NCI-H128 (cell line): ENCODE data around the gene ACSL6.

Source experiments
- DNase-seq: peaks from one replicate; lab custom pipeline; 2025; ENCODE audit not compliant: unreplicated experiment; lab: John Stamatoyannopoulos, UW

Gene ACSL6

GRCh38 chr5:132049559-132049958 lies 38.1 kb upstream of the ACSL6 start:
- no peak for DNase-seq

GRCh38 chr5:132049093-132049492 lies 37.6 kb upstream of the ACSL6 start:
- no peak for DNase-seq

- no peak for DNase-seq
Observed at GRCh38 chr5:132046880-132047299, 35.4 kb upstream of the ACSL6 start.

- no peak for DNase-seq
Observed at GRCh38 chr5:132044207-132044606, 32.7 kb upstream of the ACSL6 start.

- DNase-seq: no peak
Observed at GRCh38 chr5:132037353-132037752, 25.9 kb upstream of the ACSL6 start.

GRCh38 chr5:132033122-132033521 lies 21.7 kb upstream of the ACSL6 start:
- DNase-seq: no peak

- DNase-seq: no peak
Observed at GRCh38 chr5:132032196-132032595, 20.7 kb upstream of the ACSL6 start.

- DNase-seq: no peak
Observed at GRCh38 chr5:132030610-132031009, 19.2 kb upstream of the ACSL6 start.

GRCh38 chr5:132029609-132030330 lies 18.3 kb upstream of the ACSL6 start:
- DNase-seq: no peak

GRCh38 chr5:132027027-132027426 lies 15.6 kb upstream of the ACSL6 start:
- no peak for DNase-seq

- no peak for DNase-seq
Observed at GRCh38 chr5:132026516-132027008, 15.1 kb upstream of the ACSL6 start.

GRCh38 chr5:132025403-132025971 lies 14.0 kb upstream of the ACSL6 start:
- no peak for DNase-seq

- no peak for DNase-seq
Observed at GRCh38 chr5:132024789-132025402, 13.4 kb upstream of the ACSL6 start.

- no peak for DNase-seq
Observed at GRCh38 chr5:132024117-132024435, 12.6 kb upstream of the ACSL6 start.

- no peak for DNase-seq
Observed at GRCh38 chr5:132023258-132024116, 12.0 kb upstream of the ACSL6 start.

- no peak for DNase-seq
Observed at GRCh38 chr5:132022737-132023136, 11.3 kb upstream of the ACSL6 start.

GRCh38 chr5:132021654-132022053 lies 10.2 kb upstream of the ACSL6 start:
- no peak for DNase-seq

- no peak for DNase-seq
Observed at GRCh38 chr5:132020568-132021339, 9.3 kb upstream of the ACSL6 start.

GRCh38 chr5:132019857-132020555 lies 8.5 kb upstream of the ACSL6 start:
- DNase-seq: no peak

GRCh38 chr5:132019337-132019736 lies 7.9 kb upstream of the ACSL6 start:
- DNase-seq: no peak
